Naive thymus-derived CD8-positive, alpha-beta T cell (primary cell): ENCODE results near the gene TOR3A. TPM values are rescaled to one million over a fixed set of nuclear protein-coding genes. Genes with fewer than 3 reads are reported as not detected.
A peak's percentile ranks its signal among the peaks of the same experiment; 100 is the strongest.

Experiments
- ATAC-seq, 2 donors: fragments of 150-1000 bp; cut with Tn5 transposase in 1 of 2; sonication (Bioruptor Pico), chemical (Tn5 transposase) in 1 of 2; 1 replicate in 1 of 2; 2 replicates in 1 of 2; pipeline ENCODE4 v1.10.0; 2021; ENCODE audit warnings: mild to moderate bottlenecking in 2 of 2, moderate library complexity in 2 of 2
- POLR2A ChIA-PET: fragments of 350-600 bp; sonication (Branson Sonifier 250); formaldehyde crosslinking; loops from one replicate; lab custom pipeline; 2021; ENCODE audit warnings: antibody characterized with exemption; lab: Charles Lee
- DNase-seq, 10 donors: peaks; one replicate each; pipeline versions ENCODE4 v3.0.0 to v3.0.0-alpha.2; 2020 to 2022
- H3K27ac Mint-ChIP-seq, 10 donors: one replicate each; pipeline ENCODE4 v1.8.0; 2020 to 2022; ENCODE audit warnings: mild to moderate bottlenecking in 10 of 10, mixed read lengths in 10 of 10, moderate library complexity in 4 of 10, inconsistent platforms in 1 of 10
- H3K27me3 Mint-ChIP-seq, 5 donors: one replicate each; pipeline ENCODE4 v1.8.0; 2021 to 2022; ENCODE audit warnings: mixed read lengths in 5 of 5
- H3K36me3 Mint-ChIP-seq, 3 donors: one replicate each; pipeline ENCODE4 v1.8.0; 2020 to 2022; ENCODE audit warnings: mixed read lengths in 3 of 3, mild to moderate bottlenecking in 2 of 3, inconsistent platforms in 1 of 3
- H3K4me1 Mint-ChIP-seq, 4 donors: one replicate each; pipeline ENCODE4 v1.8.0; 2021 to 2022; ENCODE audit warnings: mixed read lengths in 4 of 4
- H3K4me3 Mint-ChIP-seq, 10 donors: one replicate each; pipeline ENCODE4 v1.8.0; 2020 to 2022; ENCODE audit warnings: mild to moderate bottlenecking in 10 of 10, mixed read lengths in 10 of 10, moderate library complexity in 6 of 10, inconsistent platforms in 1 of 10
- H3K9me3 Mint-ChIP-seq, 9 donors: one replicate each; pipeline ENCODE4 v1.8.0; 2020 to 2022; ENCODE audit warnings: mixed read lengths in 9 of 9, mild to moderate bottlenecking in 3 of 9, inconsistent platforms in 1 of 9, moderate library complexity in 1 of 9
- polyA plus RNA-seq, 3 donors: library from polyadenylated mRNA; unstranded; fragments of 300-500 nt; fragmentation: Illumina TruSeq; gene quantifications; one replicate each; pipeline ENCODE4 v1.2.3, GENCODE V29; 2021
- total RNA-seq, 8 experiments: library from RNA in 2 of 8; stranded (reverse) in 2 of 8; gene quantifications; one replicate each; pipeline ENCODE4 v1.2.3 and lab custom pipeline; 2021 to 2026

Gene TOR3A
- total and polyA plus RNA-seq, 5 experiments from 2014 or later, result 21.5 to 40.5 (median 27.6) TPM

DNA sequence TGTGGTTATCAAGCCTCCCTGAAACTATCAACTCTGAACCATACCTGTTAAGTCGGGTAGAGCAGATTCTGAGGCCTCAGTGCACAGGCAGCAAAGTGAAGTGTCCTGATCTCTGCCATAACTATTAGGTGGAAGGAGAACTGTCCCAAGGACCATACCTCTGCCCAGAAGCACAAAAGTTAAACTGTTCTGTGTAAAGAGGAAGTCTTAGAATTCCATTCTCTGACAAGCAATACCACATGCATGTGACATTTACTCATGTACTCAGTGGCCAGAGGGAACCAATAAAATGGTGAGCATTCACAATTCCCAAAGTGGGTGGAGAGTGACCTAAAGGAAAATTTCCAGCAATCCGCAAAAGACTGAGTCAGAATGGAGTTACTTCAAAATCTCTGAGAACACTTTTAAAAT, 61.0 kb downstream of the TOR3A start:
- POLR2A ChIA-PET, result no interaction called here
- H3K4me3 Mint-ChIP-seq, result peak overlapping the region in 8 of 10 donors; percentile 15 to 54 (median 26)
- H3K36me3 Mint-ChIP-seq, result peaks cover 0 to 9% (median under 1%) of the 10 kb centered on the region in 3 donors
- H3K4me1 Mint-ChIP-seq, result peaks cover 25 to 48% (median 45%) of the 10 kb centered on the region in 4 donors
- DNase-seq, result peak in 1 of 10 donors; percentile 5
- H3K9me3 Mint-ChIP-seq, result no peaks in the 10 kb centered on the region
- H3K27me3 Mint-ChIP-seq, result no peaks in the 10 kb centered on the region
- peak overlapping the region; percentile 64 to 93 (median 81) for H3K27ac Mint-ChIP-seq
- ATAC-seq, result peak; percentile 48 to 50

DNA sequence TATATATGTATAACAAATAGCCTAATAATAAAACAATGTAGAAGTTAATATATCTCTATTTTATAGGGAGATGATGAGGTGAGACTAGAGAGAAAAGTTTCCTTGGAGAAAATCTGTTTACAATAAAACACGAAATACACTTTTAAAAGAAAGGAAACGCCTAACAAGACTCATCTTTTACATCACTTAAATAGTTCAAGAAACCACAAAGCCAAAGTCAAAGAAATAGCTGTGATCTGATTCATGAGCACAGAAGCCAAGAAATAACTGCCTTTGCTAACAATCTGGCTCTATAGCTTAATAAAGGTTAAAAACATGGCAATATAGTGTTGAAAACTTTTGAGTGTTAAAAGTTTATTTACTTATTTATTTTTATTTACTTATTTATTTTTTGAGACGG, 61.5 kb downstream of the TOR3A start:
- peaks cover 0 to 14% (median 4%) of the 10 kb centered on the region in 3 donors for H3K36me3 Mint-ChIP-seq
- DNase-seq, result peak in 2 of 10 donors; percentile 34 to 40

DNA sequence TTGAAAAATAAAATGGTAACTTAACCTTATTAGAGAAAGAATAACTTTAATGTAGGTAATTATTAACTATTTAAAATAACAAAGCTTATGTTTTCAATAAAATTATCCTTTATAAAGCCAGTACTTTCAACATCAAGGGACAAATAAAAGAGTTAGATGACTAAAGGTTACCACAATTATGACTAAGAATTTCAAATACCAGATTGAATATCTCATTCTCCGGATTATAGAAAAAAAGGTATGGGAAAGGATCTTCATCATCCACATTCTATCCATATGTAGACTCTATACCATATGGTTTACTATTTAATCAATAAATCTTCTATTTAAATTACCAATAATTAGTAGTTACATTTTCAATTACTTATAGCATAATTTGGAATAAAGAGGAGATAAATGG, 62.8 kb downstream of the TOR3A start:
- H3K4me1 Mint-ChIP-seq, result peaks cover 24 to 45% (median 43%) of the 10 kb centered on the region in 4 donors
- POLR2A ChIA-PET, result no interaction called here
- H3K4me3 Mint-ChIP-seq, result no peak overlapping the region

More for the DNA sequence above, 61.5 kb downstream of the TOR3A start:
- Mint-ChIP-seq H3K4me1 (peaks cover 25 to 48% (median 45%) of the 10 kb centered on the region in 4 donors), H3K9me3 (no peaks in the 10 kb centered on the region), H3K27me3 (no peaks in the 10 kb centered on the region), H3K27ac (peak overlapping the region in 6 of 10 donors; percentile 64 to 93 (median 74)), H3K4me3 (peak overlapping the region in 1 of 10 donors; percentile 19)
- ATAC-seq, result peak; percentile 51 to 65
- POLR2A ChIA-PET, result no interaction called here

DNA sequence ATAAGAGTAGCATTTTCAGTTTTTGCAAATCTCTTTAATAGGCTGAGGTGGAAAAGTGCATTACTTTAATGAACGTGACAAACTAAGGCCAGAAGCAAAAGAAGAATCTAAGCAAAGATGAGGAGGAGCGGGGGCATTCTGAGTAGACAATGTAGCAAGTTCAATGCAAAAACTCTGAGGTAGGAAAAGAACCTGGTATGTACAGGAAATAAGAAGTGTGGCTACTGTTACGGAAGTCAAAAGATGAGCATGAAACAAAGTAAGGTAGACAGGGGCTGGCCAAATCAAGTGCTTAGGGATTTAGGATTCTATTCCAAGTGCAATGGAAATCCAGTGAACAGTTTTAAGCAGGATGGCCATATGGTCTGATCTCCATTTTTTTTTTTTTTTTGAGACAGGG, 63.7 kb downstream of the TOR3A start:
- Mint-ChIP-seq H3K9me3 (peaks cover 0 to 5% (median 0%) of the 10 kb centered on the region in 9 donors), H3K27ac (peak overlapping the region; percentile 1 to 82 (median 38)), H3K27me3 (no peaks in the 10 kb centered on the region), H3K4me3 (peak overlapping the region in 3 of 10 donors; percentile 1 to 37 (median 15)), H3K36me3 (peaks cover 0 to 27% (median 8%) of the 10 kb centered on the region in 3 donors), H3K4me1 (peaks cover 20 to 43% (median 36%) of the 10 kb centered on the region in 4 donors)
- POLR2A ChIA-PET, result interaction anchor here (0.6 kb wide), 1 partner anchor 149 kb away, joined by 3 read pairs; no protein-coding TSS in a partner anchor
- ATAC-seq (peak; percentile 54 to 62), DNase-seq (peak in 2 of 10 donors; percentile 17 to 32)

More for the DNA sequence above, 62.8 kb downstream of the TOR3A start:
- no peaks in the 10 kb centered on the region for H3K27me3 Mint-ChIP-seq
- ATAC-seq (no peak), DNase-seq (no peak)
- peaks cover 0 to 2% (median 0%) of the 10 kb centered on the region in 9 donors for H3K9me3 Mint-ChIP-seq
- no peak overlapping the region for H3K27ac Mint-ChIP-seq
- H3K36me3 Mint-ChIP-seq, result peaks cover 0 to 22% (median 8%) of the 10 kb centered on the region in 3 donors

Other genes with a start within 250 kb of the TOR3A start
- not detected for gene ANGPTL1, start 211.0 kb upstream of the TOR3A start, total RNA-seq
- not detected for gene ANGPTL1, start 211.0 kb upstream of the TOR3A start, polyA plus RNA-seq
- 10 to 100 TPM; 22.7 to 23.7 TPM for gene FAM20B, start 56.2 kb upstream of the TOR3A start, total RNA-seq
- 1 to 10 TPM; 5.1 to 7.7 (median 7.5) TPM for gene FAM20B, start 56.2 kb upstream of the TOR3A start, polyA plus RNA-seq
- 10 to 100 TPM; 15.9 to 19.3 TPM for gene ABL2, start 147.6 kb downstream of the TOR3A start, total RNA-seq
- gene ABL2, start 147.6 kb downstream of the TOR3A start, polyA plus RNA-seq, result 1 to 10 TPM in 2 of 3 donors, under 1 TPM in 1; 0.45 to 2.2 (median 2.0) TPM
- 10 to 100 TPM; 42.0 to 52.4 TPM for gene SOAT1, start 211.7 kb downstream of the TOR3A start, total RNA-seq
- gene SOAT1, start 211.7 kb downstream of the TOR3A start, polyA plus RNA-seq, result 10 to 100 TPM; 55.1 to 80.1 (median 65.3) TPM